Vagina (tissue), 2 donors: ENCODE results near the gene FMNL2.

Experiments
- POLR2A ChIP-seq, 2 donors: fragments of 450-650 bp; IDR thresholded peaks; one replicate each; pipeline ENCODE4 v1.6.1; 2017; ENCODE audit warnings: antibody characterized with exemption in 2 of 2, mild to moderate bottlenecking in 2 of 2, moderate library complexity in 2 of 2
- POLR2AphosphoS5 ChIP-seq, 2 donors: sonication (generic); formaldehyde crosslinking; IDR thresholded peaks; one replicate each; pipeline ENCODE4 v1.9.0; 2017; ENCODE audit warnings: antibody characterized with exemption in 2 of 2, mild to moderate bottlenecking in 2 of 2, low read depth in 1 of 2; ENCODE audit not compliant: insufficient read depth in 1 of 2
- TF ChIP-seq, protein P1 (sequence below), 3 experiments: fragments of 450-650 bp in 2 of 3; fragments of 200-600 bp in 1 of 3; sonication (generic) in 1 of 3; IDR thresholded peaks; one replicate each; pipeline ENCODE4 v1.5.1; 2017 to 2019; ENCODE audit warnings: antibody characterized with exemption in 3 of 3, mild to moderate bottlenecking in 2 of 3, moderate library complexity in 2 of 3

- TF ChIP-seq, protein P1, sequence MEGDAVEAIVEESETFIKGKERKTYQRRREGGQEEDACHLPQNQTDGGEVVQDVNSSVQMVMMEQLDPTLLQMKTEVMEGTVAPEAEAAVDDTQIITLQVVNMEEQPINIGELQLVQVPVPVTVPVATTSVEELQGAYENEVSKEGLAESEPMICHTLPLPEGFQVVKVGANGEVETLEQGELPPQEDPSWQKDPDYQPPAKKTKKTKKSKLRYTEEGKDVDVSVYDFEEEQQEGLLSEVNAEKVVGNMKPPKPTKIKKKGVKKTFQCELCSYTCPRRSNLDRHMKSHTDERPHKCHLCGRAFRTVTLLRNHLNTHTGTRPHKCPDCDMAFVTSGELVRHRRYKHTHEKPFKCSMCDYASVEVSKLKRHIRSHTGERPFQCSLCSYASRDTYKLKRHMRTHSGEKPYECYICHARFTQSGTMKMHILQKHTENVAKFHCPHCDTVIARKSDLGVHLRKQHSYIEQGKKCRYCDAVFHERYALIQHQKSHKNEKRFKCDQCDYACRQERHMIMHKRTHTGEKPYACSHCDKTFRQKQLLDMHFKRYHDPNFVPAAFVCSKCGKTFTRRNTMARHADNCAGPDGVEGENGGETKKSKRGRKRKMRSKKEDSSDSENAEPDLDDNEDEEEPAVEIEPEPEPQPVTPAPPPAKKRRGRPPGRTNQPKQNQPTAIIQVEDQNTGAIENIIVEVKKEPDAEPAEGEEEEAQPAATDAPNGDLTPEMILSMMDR (IDR thresholded peaks at IDR 0.05): no peak
- TF ChIP-seq POLR2AphosphoS5 (IDR thresholded peaks at IDR 0.05; ENCODE audit: insufficient read depth in 1 of 2, low read depth in 1 of 2) (no peak), POLR2A (IDR thresholded peaks at IDR 0.05) (no peak)
Measured at GRCh38 chr2:152500772-152501171, 165.8 kb downstream of the FMNL2 start.
